Measurements from ENCODE around the gene AP2B1.

The AP2B1 gene

GRCh38 chr17:35742896-35743477, 155.9 kb downstream of the AP2B1 start:
- no peak overlapping the region for H3K4me3 ChIP-seq (ENCODE audit: low read length)
- no peak overlapping the region for H3K9ac ChIP-seq (ENCODE audit: low read length)
- no peak for TF ChIP-seq EZH2phosphoT487 (IDR thresholded peaks at IDR 0.05; ENCODE audit: low read depth)
- TF ChIP-seq, protein P1, sequence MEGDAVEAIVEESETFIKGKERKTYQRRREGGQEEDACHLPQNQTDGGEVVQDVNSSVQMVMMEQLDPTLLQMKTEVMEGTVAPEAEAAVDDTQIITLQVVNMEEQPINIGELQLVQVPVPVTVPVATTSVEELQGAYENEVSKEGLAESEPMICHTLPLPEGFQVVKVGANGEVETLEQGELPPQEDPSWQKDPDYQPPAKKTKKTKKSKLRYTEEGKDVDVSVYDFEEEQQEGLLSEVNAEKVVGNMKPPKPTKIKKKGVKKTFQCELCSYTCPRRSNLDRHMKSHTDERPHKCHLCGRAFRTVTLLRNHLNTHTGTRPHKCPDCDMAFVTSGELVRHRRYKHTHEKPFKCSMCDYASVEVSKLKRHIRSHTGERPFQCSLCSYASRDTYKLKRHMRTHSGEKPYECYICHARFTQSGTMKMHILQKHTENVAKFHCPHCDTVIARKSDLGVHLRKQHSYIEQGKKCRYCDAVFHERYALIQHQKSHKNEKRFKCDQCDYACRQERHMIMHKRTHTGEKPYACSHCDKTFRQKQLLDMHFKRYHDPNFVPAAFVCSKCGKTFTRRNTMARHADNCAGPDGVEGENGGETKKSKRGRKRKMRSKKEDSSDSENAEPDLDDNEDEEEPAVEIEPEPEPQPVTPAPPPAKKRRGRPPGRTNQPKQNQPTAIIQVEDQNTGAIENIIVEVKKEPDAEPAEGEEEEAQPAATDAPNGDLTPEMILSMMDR (IDR thresholded peaks at IDR 0.05; ENCODE audit: low read depth, low read length) = no peak
- no peak overlapping the region for H2AFZ ChIP-seq (ENCODE audit: low read depth, low read length)
- H3K4me1 ChIP-seq (ENCODE audit: low read length) = 0 out of 2 replicates have a peak, but pooled peaks cover 4% of the 10 kb centered on the region
- no peaks in the 10 kb centered on the region for H3K27me3 ChIP-seq (ENCODE audit: low read depth, low read length)
- no peaks in the 10 kb centered on the region for H3K36me3 ChIP-seq (replicated peaks; ENCODE audit: low read depth, low read length)
- no peak overlapping the region for H3K27ac ChIP-seq (ENCODE audit: low read length)
- H3K9me3 ChIP-seq (ENCODE audit: insufficient read depth, low read length) = no peaks in the 10 kb centered on the region
- no peaks in the 10 kb centered on the region for H3K79me2 ChIP-seq (ENCODE audit: low read length)
- H3K4me2 ChIP-seq (ENCODE audit: low read length) = no peak overlapping the region
- no peaks in the 10 kb centered on the region for H4K20me1 ChIP-seq (ENCODE audit: insufficient read depth, low read length)

GRCh38 chr17:35743626-35744328, 156.7 kb downstream of the AP2B1 start:
- Histone ChIP-seq H3K9ac (ENCODE audit: low read length) (no peak overlapping the region), H3K79me2 (ENCODE audit: low read length) (no peaks in the 10 kb centered on the region), H3K36me3 (replicated peaks; ENCODE audit: low read depth, low read length) (no peaks in the 10 kb centered on the region), H3K27me3 (ENCODE audit: low read depth, low read length) (no peaks in the 10 kb centered on the region; the same call in 1 of the 2 replicates), H3K9me3 (ENCODE audit: insufficient read depth, low read length) (no peaks in the 10 kb centered on the region), H3K4me1 (ENCODE audit: low read length) (0 out of 2 replicates have a peak, but pooled peaks cover 4% of the 10 kb centered on the region), H3K27ac (ENCODE audit: low read length) (no peak overlapping the region), H3K4me2 (ENCODE audit: low read length) (no peak overlapping the region), H3K4me3 (ENCODE audit: low read length) (no peak overlapping the region), H4K20me1 (ENCODE audit: insufficient read depth, low read length) (no peaks in the 10 kb centered on the region), H2AFZ (ENCODE audit: low read depth, low read length) (no peak overlapping the region)
- no peak for TF ChIP-seq EZH2phosphoT487 (IDR thresholded peaks at IDR 0.05; ENCODE audit: low read depth)
- TF ChIP-seq, protein P1 (IDR thresholded peaks at IDR 0.05; ENCODE audit: low read depth, low read length) = no peak

DNA sequence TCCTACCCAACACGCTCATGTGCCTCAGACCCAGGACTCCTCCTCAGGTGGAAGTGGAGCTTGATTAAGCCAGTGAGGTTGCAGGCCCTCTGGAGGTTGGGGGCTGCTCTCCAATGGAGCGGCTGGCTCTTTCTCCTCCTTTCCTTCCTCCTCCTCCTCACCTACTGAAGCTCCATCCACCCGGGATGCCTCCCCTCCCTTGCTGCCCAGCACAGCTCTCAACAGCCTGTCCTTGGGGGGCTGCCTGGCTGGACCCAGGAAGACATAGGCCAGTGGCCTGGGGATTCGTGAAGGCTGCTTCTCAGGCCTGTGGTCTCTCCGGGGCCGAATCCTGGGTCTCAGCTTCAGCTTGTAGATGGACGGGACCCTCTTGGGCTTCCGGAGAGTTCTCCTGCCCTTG, 157.7 kb downstream of the AP2B1 start:
- Histone ChIP-seq H3K79me2 (ENCODE audit: low read length) (no peaks in the 10 kb centered on the region), H2AFZ (ENCODE audit: low read depth, low read length) (no peak overlapping the region), H3K27ac (ENCODE audit: low read length) (no peak overlapping the region), H3K27me3 (ENCODE audit: low read depth, low read length) (peaks cover 9% of the 10 kb centered on the region), H3K4me2 (ENCODE audit: low read length) (no peak overlapping the region), H3K9me3 (ENCODE audit: insufficient read depth, low read length) (no peaks in the 10 kb centered on the region), H3K4me3 (ENCODE audit: low read length) (no peak overlapping the region), H3K36me3 (replicated peaks; ENCODE audit: low read depth, low read length) (no peaks in the 10 kb centered on the region), H3K9ac (ENCODE audit: low read length) (no peak overlapping the region), H4K20me1 (ENCODE audit: insufficient read depth, low read length) (no peaks in the 10 kb centered on the region), H3K4me1 (ENCODE audit: low read length) (peaks cover 7% of the 10 kb centered on the region; the same call in 1 of the 2 replicates)
- TF ChIP-seq, protein P1 (IDR thresholded peaks at IDR 0.05; ENCODE audit: low read depth, low read length) = no peak
- no peak for TF ChIP-seq EZH2phosphoT487 (IDR thresholded peaks at IDR 0.05; ENCODE audit: low read depth)

DNA sequence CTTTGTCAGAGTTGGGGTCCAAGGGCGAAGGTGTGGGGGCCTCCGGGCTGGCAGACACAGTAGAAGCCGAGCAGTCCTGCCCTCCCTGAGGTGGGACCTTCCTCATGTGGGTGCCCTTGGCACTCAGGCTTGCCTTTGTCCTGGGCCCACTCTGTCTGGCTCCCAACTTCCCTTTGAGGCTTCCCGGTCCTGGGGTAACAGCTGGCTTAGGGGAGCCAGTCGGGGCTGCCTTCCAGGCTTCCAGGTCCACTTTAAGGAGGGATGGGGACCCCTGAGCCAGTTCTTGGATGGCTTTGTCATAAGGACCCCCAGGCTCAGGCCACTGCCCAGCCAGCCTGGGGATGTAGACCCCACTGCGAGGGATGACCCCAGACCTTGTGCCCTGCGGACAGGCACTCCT, 158.1 kb downstream of the AP2B1 start:
- Histone ChIP-seq H3K4me3 (ENCODE audit: low read length) (no peak overlapping the region), H3K36me3 (replicated peaks; ENCODE audit: low read depth, low read length) (no peaks in the 10 kb centered on the region), H3K4me2 (ENCODE audit: low read length) (no peak overlapping the region), H3K27ac (ENCODE audit: low read length) (no peak overlapping the region), H3K27me3 (ENCODE audit: low read depth, low read length) (peaks cover 13% of the 10 kb centered on the region), H4K20me1 (ENCODE audit: insufficient read depth, low read length) (no peaks in the 10 kb centered on the region), H2AFZ (ENCODE audit: low read depth, low read length) (no peak overlapping the region), H3K9ac (ENCODE audit: low read length) (no peak overlapping the region), H3K9me3 (ENCODE audit: insufficient read depth, low read length) (no peaks in the 10 kb centered on the region), H3K4me1 (ENCODE audit: low read length) (peaks cover 9% of the 10 kb centered on the region; the same call in 1 of the 2 replicates), H3K79me2 (ENCODE audit: low read length) (no peaks in the 10 kb centered on the region)
- no peak for TF ChIP-seq EZH2phosphoT487 (IDR thresholded peaks at IDR 0.05; ENCODE audit: low read depth)
- TF ChIP-seq, protein P1 (IDR thresholded peaks at IDR 0.05; ENCODE audit: low read depth, low read length) = no peak

Measured in OCI-LY3 (cell line).